ENCODE results near the gene TMEM175.

Gene TMEM175

DNA sequence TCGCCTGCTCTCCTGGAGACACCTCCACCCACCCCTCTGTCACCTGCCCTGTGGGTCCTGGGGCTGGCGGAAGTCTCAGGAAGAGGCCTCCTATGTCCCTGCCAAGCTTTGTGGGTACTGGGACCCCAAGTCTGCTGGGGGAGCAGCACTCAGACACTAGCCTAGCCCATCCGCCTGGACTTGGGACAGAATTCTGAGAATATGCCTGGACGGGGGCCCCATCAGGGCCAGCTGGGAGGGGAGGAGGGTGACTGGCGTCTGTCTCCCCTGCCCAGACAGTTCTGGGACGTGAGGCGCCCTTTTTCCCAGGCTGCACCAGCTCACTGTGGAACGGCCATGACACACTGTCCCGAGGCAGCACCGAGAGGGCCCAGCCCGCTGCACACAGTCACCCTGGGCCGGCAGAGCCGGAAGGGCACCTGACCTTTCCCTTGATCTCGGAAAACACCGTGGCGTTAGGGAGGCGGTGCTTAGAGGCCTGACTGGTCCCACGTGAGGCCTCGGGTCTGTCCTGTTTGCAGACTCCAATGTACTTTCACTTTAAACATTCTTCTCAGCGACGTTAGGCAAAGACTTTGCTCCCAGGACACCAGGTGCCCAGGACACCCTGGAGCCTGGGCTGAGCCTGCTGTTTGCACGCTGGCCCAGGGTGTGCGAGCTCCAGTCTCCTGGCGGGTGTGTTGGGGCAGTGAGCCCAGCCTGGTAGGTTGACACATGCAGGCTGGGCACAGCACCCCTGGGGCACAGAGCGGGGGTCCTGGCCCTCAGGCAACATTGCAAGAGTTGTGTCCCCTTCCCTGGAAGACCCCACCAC lies 60.2 kb downstream of the TMEM175 start:
- H3K4me3 ChIP-seq (ENCODE audit: low read depth, low read length): no peak overlapping the region
- TF ChIP-seq, protein P1, sequence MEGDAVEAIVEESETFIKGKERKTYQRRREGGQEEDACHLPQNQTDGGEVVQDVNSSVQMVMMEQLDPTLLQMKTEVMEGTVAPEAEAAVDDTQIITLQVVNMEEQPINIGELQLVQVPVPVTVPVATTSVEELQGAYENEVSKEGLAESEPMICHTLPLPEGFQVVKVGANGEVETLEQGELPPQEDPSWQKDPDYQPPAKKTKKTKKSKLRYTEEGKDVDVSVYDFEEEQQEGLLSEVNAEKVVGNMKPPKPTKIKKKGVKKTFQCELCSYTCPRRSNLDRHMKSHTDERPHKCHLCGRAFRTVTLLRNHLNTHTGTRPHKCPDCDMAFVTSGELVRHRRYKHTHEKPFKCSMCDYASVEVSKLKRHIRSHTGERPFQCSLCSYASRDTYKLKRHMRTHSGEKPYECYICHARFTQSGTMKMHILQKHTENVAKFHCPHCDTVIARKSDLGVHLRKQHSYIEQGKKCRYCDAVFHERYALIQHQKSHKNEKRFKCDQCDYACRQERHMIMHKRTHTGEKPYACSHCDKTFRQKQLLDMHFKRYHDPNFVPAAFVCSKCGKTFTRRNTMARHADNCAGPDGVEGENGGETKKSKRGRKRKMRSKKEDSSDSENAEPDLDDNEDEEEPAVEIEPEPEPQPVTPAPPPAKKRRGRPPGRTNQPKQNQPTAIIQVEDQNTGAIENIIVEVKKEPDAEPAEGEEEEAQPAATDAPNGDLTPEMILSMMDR (IDR thresholded peaks at IDR 0.05; ENCODE audit: low read depth, low read length, missing control alignments): no peak
- no peak for DNase-seq (ENCODE audit: low read depth)

DNA sequence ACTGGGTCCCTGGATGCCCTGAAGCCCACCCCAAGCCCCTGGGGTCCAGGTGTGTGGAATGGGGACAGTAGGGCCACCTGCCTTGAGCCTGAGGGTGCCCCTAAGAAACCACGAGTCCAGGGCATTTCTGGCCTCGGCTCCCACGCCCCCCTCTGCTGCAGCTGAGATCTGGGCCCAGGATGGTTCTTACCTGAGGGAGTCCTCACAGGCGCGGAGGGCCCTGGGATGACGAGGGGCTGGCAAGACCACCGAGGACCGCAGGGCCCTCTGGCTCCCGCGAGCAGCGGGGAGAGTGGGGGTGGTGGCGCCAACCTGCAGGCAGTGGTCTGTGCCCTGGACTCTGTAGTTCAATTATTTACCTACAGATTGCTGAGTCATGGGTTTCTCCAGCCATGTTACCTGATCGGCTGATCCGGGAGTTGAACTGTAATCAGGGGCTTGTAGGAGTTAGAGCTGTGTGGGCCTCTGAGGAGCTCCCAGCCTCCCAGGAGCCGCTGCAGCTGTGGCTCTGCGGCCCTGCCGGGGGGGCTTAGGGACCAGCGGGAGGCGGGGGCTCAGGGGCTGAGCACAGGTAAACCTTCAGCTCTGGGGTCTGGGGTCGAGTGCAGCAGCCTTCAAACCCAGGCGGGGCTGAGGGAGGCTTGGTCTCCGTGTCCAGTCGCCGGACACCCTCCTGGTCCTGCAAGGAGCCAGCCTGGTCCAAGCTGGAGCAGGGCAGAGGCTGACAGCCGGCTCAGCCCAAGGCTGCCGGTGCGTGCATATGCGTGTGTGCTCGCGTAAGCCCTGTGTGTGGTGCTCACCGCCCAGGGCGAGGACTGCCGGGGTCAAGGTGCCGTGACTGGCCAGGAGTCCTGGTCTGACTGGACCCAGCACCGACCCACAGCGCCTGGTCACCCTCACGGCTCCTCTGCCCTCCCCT lies 61.1 kb downstream of the TMEM175 start, which contains the start of gene SLC26A1:
Gene SLC26A1 (minus strand): TSS at position 294 of the 919 bp plus-strand sequence. CDS start 1,701 bp downstream, outside the sequence.
- TF ChIP-seq, protein P1 (IDR thresholded peaks at IDR 0.05; ENCODE audit: low read depth, low read length, missing control alignments): no peak
- no peak for DNase-seq (ENCODE audit: low read depth)
- H3K4me3 ChIP-seq (ENCODE audit: low read depth, low read length): no peak within 1 kb of the TSS

DNA sequence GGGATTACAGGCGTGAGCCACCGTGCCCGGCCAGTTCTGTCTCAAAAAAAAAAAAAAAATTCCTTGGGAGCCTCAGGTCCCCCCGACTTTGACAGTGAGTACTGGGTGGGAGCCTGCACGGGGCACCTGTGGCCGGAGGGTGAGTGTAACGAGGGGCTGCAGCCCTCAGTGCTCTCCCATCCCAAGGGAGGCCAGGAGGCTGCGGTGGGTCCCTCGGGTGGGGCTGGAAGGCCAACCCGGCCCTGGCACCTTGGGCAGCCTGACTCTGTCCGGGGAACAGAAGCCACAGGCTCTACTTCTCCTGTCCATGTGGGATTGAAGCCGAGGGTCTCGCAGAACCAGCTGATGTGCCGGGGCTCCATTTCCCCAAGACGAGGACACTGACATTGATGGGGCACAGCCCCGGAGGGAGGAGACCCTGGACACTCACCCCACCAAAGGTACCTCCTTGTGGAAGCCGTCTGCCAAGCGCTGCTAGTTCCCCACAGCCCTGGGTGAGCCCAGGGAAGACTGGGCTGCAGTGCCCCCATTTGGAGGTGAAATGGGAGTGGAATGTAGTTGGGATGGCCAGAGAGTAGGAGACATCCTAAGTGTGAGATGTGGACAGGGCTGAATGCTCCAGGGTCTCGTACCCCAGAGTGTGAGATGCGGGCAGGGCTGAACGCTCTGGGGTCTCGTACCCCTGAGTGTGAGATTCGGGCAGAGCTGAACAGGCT lies 63.2 kb downstream of the TMEM175 start:
- TF ChIP-seq, protein P1 (IDR thresholded peaks at IDR 0.05; ENCODE audit: low read depth, low read length, missing control alignments): no peak
- no peak for DNase-seq (ENCODE audit: low read depth)
- H3K4me3 ChIP-seq (ENCODE audit: low read depth, low read length): no peak overlapping the region

DNA sequence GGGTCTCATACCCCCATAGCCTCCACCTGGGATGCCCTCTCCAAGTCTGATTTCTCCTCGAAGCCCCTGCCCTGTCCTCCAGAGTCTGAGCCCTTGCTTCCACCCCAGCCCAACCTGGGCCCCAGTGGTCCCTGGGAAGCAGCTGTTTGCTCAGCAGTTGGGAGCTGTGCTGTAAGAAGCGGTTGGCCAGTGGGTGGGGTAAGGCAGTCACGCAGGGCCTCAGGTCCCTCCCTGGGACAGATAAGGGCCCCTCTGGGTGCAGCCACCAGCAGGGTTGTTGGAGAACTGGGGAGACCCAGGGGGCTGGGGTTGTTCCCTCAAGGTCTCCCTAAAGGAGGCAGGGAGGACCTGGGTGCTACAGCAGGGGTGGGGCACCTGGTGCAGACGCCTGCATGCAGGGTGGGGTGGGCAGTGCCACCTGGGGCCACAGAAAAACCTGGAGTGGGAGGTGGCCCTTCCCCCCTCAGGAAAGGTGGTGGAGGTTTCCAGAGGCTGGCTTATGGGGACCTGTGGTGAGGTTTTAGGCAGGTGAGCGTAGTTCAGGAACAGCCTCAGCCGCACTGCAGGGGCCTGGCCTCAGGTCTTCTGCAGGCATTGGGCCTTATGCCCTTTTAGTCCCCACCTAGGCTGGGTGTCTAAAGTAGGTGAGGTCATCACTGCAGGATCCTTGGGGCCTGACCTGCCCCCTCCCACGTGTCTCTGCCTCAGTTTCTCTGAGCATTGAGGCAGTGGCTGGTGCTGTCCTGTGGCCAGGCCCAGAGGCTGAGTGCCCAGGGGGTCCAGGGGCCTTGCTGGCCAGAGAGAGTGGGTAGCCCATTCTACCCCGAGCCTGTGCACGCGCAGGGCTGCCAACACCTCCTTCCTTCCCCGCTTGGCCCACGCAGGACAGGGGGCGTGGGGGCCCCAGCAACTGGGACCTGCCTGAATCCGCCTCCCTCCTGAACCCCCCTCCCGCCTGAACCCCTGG lies 64.1 kb downstream of the TMEM175 start:
- no peak for DNase-seq (ENCODE audit: low read depth)
- TF ChIP-seq, protein P1 (IDR thresholded peaks at IDR 0.05; ENCODE audit: low read depth, low read length, missing control alignments): no peak
- no peak overlapping the region for H3K4me3 ChIP-seq (ENCODE audit: low read depth, low read length)

DNA sequence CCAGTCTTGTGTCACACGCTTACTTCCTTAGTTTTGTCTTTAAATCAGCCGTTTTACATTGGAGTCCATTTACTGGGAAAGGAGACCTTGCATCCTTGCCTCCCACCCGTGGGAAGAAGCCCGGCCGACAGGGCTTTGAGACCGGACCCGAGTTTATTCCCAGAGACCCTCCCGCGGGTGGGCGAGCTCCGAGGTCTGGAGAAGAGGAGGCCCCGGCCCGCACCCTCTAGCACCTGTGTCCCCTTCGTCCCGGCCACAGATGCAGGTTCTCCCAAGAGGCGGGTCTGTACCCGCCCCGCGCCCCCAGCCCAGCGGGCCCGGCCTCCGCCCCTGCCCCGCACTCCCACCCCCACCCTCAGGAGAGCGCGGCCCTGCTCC lies 64.7 kb downstream of the TMEM175 start:
- DNase-seq (ENCODE audit: low read depth): no peak
- TF ChIP-seq, protein P1 (IDR thresholded peaks at IDR 0.05; ENCODE audit: low read depth, low read length, missing control alignments): no peak
- no peak overlapping the region for H3K4me3 ChIP-seq (ENCODE audit: low read depth, low read length)
